Neural cell (in vitro differentiated cells): ENCODE results near the gene TTK.

Source experiments
- CTCF ChIP-seq: fragments of 450-650 bp; IDR thresholded peaks from 2 replicates; pipeline ENCODE4 v1.5.1; 2014; ENCODE audit warnings: antibody characterized with exemption, mild to moderate bottlenecking, moderate library complexity; ENCODE audit not compliant: poor library complexity, severe bottlenecking
- EP300 ChIP-seq: fragments of 450-650 bp; conservative IDR thresholded peaks from 2 replicates; pipeline ENCODE4 v1.6.1; 2014; ENCODE audit warnings: antibody characterized with exemption, mild to moderate bottlenecking, moderate library complexity; ENCODE audit not compliant: poor library complexity, severe bottlenecking
- EZH2 ChIP-seq: fragments of 200-600, 300-800 bp; shearing (Covaris generic), sonication (generic); IDR thresholded peaks from 2 replicates; pipeline ENCODE4 v1.6.1; 2014; ENCODE audit warnings: antibody characterized with exemption, low read length, borderline replicate concordance, mild to moderate bottlenecking; ENCODE audit not compliant: insufficient read depth, poor library complexity, severe bottlenecking
- MXI1 ChIP-seq: fragments of 450-650 bp; conservative IDR thresholded peaks from 2 replicates; pipeline ENCODE4 v1.6.1; 2014; ENCODE audit warnings: antibody characterized with exemption, mild to moderate bottlenecking; ENCODE audit not compliant: poor library complexity, severe bottlenecking
- POLR2AphosphoS5 ChIP-seq: IDR thresholded peaks from 2 replicates; pipeline ENCODE4 v1.6.1; 2012
- RAD21 ChIP-seq: fragments of 450-650 bp; conservative IDR thresholded peaks from 2 replicates; pipeline ENCODE4 v1.6.1; 2014; ENCODE audit warnings: antibody characterized with exemption, mild to moderate bottlenecking, moderate library complexity
- SMC3 ChIP-seq: fragments of 450-650 bp; conservative IDR thresholded peaks from 2 replicates; pipeline ENCODE4 v1.6.1; 2014; ENCODE audit warnings: antibody characterized with exemption, mild to moderate bottlenecking, moderate library complexity; ENCODE audit not compliant: poor library complexity
- TAF1 ChIP-seq: IDR thresholded peaks from 2 replicates; pipeline ENCODE4 v1.6.1; 2012; ENCODE audit warnings: low read depth
- TF ChIP-seq, protein P1 (sequence below): IDR thresholded peaks from 2 replicates; pipeline ENCODE4 v1.6.1; 2012; ENCODE audit warnings: borderline replicate concordance

- TF ChIP-seq SMC3 (no peak), CTCF (no peak), RAD21 (no peak), EP300 (no peak), EZH2 (no peak), TAF1 (no peak), MXI1 (no peak), POLR2AphosphoS5 (no peak)
- TF ChIP-seq, protein P1, sequence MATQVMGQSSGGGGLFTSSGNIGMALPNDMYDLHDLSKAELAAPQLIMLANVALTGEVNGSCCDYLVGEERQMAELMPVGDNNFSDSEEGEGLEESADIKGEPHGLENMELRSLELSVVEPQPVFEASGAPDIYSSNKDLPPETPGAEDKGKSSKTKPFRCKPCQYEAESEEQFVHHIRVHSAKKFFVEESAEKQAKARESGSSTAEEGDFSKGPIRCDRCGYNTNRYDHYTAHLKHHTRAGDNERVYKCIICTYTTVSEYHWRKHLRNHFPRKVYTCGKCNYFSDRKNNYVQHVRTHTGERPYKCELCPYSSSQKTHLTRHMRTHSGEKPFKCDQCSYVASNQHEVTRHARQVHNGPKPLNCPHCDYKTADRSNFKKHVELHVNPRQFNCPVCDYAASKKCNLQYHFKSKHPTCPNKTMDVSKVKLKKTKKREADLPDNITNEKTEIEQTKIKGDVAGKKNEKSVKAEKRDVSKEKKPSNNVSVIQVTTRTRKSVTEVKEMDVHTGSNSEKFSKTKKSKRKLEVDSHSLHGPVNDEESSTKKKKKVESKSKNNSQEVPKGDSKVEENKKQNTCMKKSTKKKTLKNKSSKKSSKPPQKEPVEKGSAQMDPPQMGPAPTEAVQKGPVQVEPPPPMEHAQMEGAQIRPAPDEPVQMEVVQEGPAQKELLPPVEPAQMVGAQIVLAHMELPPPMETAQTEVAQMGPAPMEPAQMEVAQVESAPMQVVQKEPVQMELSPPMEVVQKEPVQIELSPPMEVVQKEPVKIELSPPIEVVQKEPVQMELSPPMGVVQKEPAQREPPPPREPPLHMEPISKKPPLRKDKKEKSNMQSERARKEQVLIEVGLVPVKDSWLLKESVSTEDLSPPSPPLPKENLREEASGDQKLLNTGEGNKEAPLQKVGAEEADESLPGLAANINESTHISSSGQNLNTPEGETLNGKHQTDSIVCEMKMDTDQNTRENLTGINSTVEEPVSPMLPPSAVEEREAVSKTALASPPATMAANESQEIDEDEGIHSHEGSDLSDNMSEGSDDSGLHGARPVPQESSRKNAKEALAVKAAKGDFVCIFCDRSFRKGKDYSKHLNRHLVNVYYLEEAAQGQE: no peak
These were observed 18.4 kb downstream of the TTK start for GRCh38 chr6:80022803-80023202.
